OCI-LY3 (cell line): ENCODE measurements around the gene TBX6.

Experiments
- EZH2phosphoT487 ChIP-seq: fragments of 200-600 bp; shearing (Covaris generic); IDR thresholded peaks from 2 replicates; pipeline ENCODE4 v1.6.1; 2018; ENCODE audit warnings: antibody characterized with exemption, mixed run types, low read depth
- TF ChIP-seq, protein P1 (sequence below): fragments of 200-600, 300-600 bp; sonication (generic); IDR thresholded peaks from 2 replicates; pipeline ENCODE4 v1.5.1; 2014; ENCODE audit warnings: antibody characterized with exemption, low read length, low read depth

DNA sequence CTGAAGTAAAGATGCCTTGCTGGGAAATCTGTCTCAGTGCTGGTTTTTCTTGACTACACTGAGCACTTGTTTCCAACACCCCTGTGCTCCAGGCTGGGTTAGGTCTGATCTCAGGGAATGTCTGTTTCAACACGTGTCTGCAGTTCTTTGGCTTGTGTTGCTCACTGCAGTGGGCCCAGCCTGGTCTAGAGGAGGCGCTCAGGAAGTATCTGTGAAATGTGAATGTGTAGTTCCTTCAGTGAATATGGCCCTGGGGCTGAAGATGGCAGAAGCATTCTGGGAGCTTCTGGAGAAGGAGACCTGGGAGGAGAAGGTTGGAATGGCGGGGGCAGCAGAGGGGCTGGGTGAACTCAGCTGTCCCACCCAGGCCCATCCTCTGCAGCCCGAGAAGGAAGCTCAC, 12.4 kb upstream of the TBX6 start:
- TF ChIP-seq, protein P1, sequence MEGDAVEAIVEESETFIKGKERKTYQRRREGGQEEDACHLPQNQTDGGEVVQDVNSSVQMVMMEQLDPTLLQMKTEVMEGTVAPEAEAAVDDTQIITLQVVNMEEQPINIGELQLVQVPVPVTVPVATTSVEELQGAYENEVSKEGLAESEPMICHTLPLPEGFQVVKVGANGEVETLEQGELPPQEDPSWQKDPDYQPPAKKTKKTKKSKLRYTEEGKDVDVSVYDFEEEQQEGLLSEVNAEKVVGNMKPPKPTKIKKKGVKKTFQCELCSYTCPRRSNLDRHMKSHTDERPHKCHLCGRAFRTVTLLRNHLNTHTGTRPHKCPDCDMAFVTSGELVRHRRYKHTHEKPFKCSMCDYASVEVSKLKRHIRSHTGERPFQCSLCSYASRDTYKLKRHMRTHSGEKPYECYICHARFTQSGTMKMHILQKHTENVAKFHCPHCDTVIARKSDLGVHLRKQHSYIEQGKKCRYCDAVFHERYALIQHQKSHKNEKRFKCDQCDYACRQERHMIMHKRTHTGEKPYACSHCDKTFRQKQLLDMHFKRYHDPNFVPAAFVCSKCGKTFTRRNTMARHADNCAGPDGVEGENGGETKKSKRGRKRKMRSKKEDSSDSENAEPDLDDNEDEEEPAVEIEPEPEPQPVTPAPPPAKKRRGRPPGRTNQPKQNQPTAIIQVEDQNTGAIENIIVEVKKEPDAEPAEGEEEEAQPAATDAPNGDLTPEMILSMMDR = no peak
- TF ChIP-seq EZH2phosphoT487 = no peak
